Upper lobe of left lung (tissue), 4 donors: ENCODE results near the gene BNIP1.

Experiments used
- CTCF ChIP-seq, 6 experiments: fragments of 450-650 bp in 4 of 6; fragments of 200-600 bp in 2 of 6; sonication (generic) in 2 of 6; IDR thresholded peaks; one replicate each; pipeline ENCODE4 v1.5.1; 2016 to 2019; ENCODE audit warnings: antibody characterized with exemption in 6 of 6
- EP300 ChIP-seq, 4 donors: sonication (generic); formaldehyde crosslinking; IDR thresholded peaks; one replicate each; pipeline ENCODE4 v1.5.1; 2017; ENCODE audit warnings: antibody characterized with exemption in 4 of 4, control low read depth in 2 of 4
- POLR2A ChIP-seq, 4 donors: fragments of 450-650 bp; IDR thresholded peaks; one replicate each; pipeline ENCODE4 v1.5.1; 2016 to 2017; ENCODE audit warnings: antibody characterized with exemption in 4 of 4, mild to moderate bottlenecking in 2 of 4
- POLR2AphosphoS5 ChIP-seq, 2 donors: sonication (generic); formaldehyde crosslinking; IDR thresholded peaks; one replicate each; pipeline ENCODE4 v1.5.1; 2017; ENCODE audit warnings: antibody characterized with exemption in 2 of 2

DNA sequence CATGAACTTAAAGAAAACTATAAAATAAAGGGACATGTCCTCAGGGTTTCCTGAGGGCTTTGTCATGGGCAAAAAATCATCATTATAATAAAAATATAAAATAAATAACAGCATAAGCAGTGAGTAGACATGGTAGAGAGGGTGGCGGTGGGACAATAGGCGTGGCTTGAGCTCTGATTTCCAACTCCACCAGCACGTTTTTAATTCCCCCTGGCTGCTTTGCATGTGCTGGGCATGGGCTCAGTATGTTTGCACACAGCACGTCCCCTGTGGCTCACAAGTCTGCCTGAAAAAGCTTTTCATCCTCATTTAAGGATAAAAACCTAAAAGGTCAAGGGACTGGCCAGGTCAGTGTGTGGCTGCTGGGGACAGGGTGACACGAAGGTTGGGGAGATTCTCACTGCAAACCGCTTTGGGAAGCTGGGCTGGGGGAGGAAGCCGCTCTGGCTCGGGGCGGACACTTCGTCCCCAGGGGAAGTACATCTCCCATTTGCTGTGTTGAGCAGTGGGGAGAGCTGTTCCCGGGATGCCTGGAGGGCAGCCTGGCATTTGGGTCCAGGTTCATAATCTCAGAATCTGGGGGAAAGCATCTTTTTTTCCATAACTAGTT is 58.0 kb downstream of the BNIP1 start:
- TF ChIP-seq CTCF (IDR thresholded peaks at IDR 0.05) = no peak
- TF ChIP-seq POLR2AphosphoS5 (IDR thresholded peaks at IDR 0.05) = no peak
- TF ChIP-seq POLR2A (IDR thresholded peaks at IDR 0.05) = no peak
- no peak for TF ChIP-seq EP300 (IDR thresholded peaks at IDR 0.05)
